Heart left ventricle (tissue), 16 donors: ENCODE results near the gene ACP4. TPM values are rescaled to one million over a fixed set of nuclear protein-coding genes. Genes with fewer than 3 reads are reported as not detected.
"Not testable (repeated sequence)": the region's sequence is repeated elsewhere in the genome, so short reads cannot be mapped to it uniquely, and the experiment has no call there.

Experiments used
- ATAC-seq, 4 donors: fragments of 200-7000 bp; cut with Tn5 transposase; one replicate each; pipeline ENCODE4 v1.9.1; 2020 to 2022; ENCODE audit warnings: moderate library complexity in 4 of 4, mild to moderate bottlenecking in 3 of 4, moderate number of reproducible peaks in 1 of 4
- DNase-seq, 5 donors: peaks; one replicate each; pipeline ENCODE4 v3.0.0-alpha.2; 2020
- H3K27ac ChIP-seq, 12 donors: fragments of 200-600 bp; sonication (generic) in 4 of 12; one replicate each; pipeline versions ENCODE4 v1.5.0 to v1.8.0; 2016 to 2022; ENCODE audit warnings: mild to moderate bottlenecking in 2 of 12
- H3K27me3 ChIP-seq, 9 donors: fragments of 200-600 bp; sonication (generic) in 2 of 9; one replicate each; pipeline versions ENCODE4 v1.5.1 to v1.8.0; 2016 to 2022; ENCODE audit warnings: mild to moderate bottlenecking in 3 of 9
- H3K36me3 ChIP-seq, 9 donors: fragments of 200-600 bp; sonication (generic) in 2 of 9; one replicate each; pipeline versions ENCODE4 v1.5.0 to v1.8.0; 2018 to 2022; ENCODE audit warnings: mild to moderate bottlenecking in 2 of 9
- H3K4me1 ChIP-seq, 12 donors: fragments of 200-600 bp; sonication (generic) in 4 of 12; one replicate each; pipeline versions ENCODE4 v1.5.0 to v1.8.0; 2016 to 2022; ENCODE audit warnings: mild to moderate bottlenecking in 3 of 12
- H3K4me3 ChIP-seq, 12 donors: fragments of 200-600 bp; sonication (generic) in 4 of 12; one replicate each; pipeline versions ENCODE4 v1.5.0 to v1.8.0; 2017 to 2022; ENCODE audit warnings: mild to moderate bottlenecking in 9 of 12, moderate library complexity in 4 of 12
- H3K9me3 ChIP-seq, 12 donors: fragments of 200-600 bp; sonication (generic) in 4 of 12; one replicate each; pipeline versions ENCODE4 v1.5.0 to v1.8.0; 2016 to 2022; ENCODE audit warnings: mild to moderate bottlenecking in 1 of 12
- POLR2A ChIP-seq, 2 donors: fragments of 450-650 bp; IDR thresholded peaks; one replicate each; pipeline ENCODE4 v1.6.1; 2017; ENCODE audit warnings: antibody characterized with exemption in 2 of 2, mild to moderate bottlenecking in 2 of 2, moderate library complexity in 2 of 2
- WGBS, 4 donors: extraction: QIAGEN DNeasy Blood & Tissue Kit in 2 of 4; methylation state at CpG; one replicate each; pipeline versions ENCODE4 v1.1.5 to v1.1.7; 2013 to 2018; 5-methylcytosine and 5-hydroxymethylcytosine counted together
- intact Hi-C, 10 donors: fragments of 100-400 bp; cut with DNase I; formaldehyde crosslinking; loops; one replicate each; pipeline versions ENCODE4 v1.11.1 to v1.14.2; 2022
- polyA plus RNA-seq, 2 donors: library from polyadenylated mRNA; stranded (reverse); fragments of 200-250 nt; gene quantifications; one replicate each; pipeline ENCODE4 v1.2.3, GENCODE V29; 2013
- total RNA-seq, 9 donors: library from RNA; depleted of rRNA in 2 of 9; stranded (reverse); fragments of >200 nt in 2 of 9; fragmentation: NEBNext Ultra II Directional in 3 of 9; extraction: Animal tissue kit (Norgen Biotek cat#: 25700) in 3 of 9; gene quantifications; one replicate each; pipeline versions ENCODE4 v1.1.0 to v1.2.4, GENCODE V29; 2016 to 2023
- TF ChIP-seq, protein P1 (sequence below), 12 donors: fragments of 200-600 bp; sonication (generic) in 4 of 12; IDR thresholded peaks; one replicate each; pipeline versions ENCODE4 v1.5.0 to v1.8.0; 2018 to 2022; ENCODE audit warnings: antibody characterized with exemption in 12 of 12, mild to moderate bottlenecking in 5 of 12
- donor health status: ischemic (EF 13 %, LVEDD 7.1; RV severe dilation, severe dysfunction).
- donor health status: healthy with polysubstance abuse.
- donor health status: DM: no; HTN: yes; CAD: no.
- donor health status: DM: no; HTN: no; CAD: no.
- donor health status: ischemic (EF 25% LVEDD 6.9; RV normal size, moderate dysfunction).
- donor health status: ischemic (EF 25% LVEDD 5.7; RV mildly dilated, moderate dysfunction).
- donor health status: healthy.
- donor health status: DM: yes; HTN: yes; CAD: no.
- donor health status: ischemic (EF 35%, LVEDD 5.7; RV mildly dilated, moderate dysfunction).
- donor health status: nonischemic (EF 11% LVEDD 7.7; RV severe dilation, severe dysfunction).
- donor health status: DM: yes; HTN: yes; CAD: no.
- donor health status: PGD.
- donor health status: ischemic (EF 29% LVEDD 5.4; RV normal size, mild dysfunction).
- donor health status: nonischemic (EF 23%, LVEDD 6.1; RV moderate dilation, normal function).

Gene ACP4
- total and polyA plus RNA-seq, 11 donors, result not detected

GRCh38 chr19:50768277-50768676 is 21.9 kb upstream of the ACP4 start:
- Histone ChIP-seq H3K27me3 (peaks cover 0 to 46% (median 0%) of the 10 kb centered on the region in 9 donors), H3K9me3 (peaks cover 0 to 5% (median 0%) of the 10 kb centered on the region in 12 donors), H3K4me1 (no peaks in the 10 kb centered on the region), H3K27ac (no peak overlapping the region), H3K4me3 (no peak overlapping the region), H3K36me3 (no peaks in the 10 kb centered on the region)
- 59 to 69% (median 66%) methylated on average over 5 of the region's 5 CpGs for WGBS, 4 donors
- DNase-seq (no peak), ATAC-seq (no peak)
- TF ChIP-seq, protein P1, sequence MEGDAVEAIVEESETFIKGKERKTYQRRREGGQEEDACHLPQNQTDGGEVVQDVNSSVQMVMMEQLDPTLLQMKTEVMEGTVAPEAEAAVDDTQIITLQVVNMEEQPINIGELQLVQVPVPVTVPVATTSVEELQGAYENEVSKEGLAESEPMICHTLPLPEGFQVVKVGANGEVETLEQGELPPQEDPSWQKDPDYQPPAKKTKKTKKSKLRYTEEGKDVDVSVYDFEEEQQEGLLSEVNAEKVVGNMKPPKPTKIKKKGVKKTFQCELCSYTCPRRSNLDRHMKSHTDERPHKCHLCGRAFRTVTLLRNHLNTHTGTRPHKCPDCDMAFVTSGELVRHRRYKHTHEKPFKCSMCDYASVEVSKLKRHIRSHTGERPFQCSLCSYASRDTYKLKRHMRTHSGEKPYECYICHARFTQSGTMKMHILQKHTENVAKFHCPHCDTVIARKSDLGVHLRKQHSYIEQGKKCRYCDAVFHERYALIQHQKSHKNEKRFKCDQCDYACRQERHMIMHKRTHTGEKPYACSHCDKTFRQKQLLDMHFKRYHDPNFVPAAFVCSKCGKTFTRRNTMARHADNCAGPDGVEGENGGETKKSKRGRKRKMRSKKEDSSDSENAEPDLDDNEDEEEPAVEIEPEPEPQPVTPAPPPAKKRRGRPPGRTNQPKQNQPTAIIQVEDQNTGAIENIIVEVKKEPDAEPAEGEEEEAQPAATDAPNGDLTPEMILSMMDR (IDR thresholded peaks at IDR 0.05), result no peak
- no peak for TF ChIP-seq POLR2A (IDR thresholded peaks at IDR 0.05)
- intact Hi-C loops, result no loop called here

DNA sequence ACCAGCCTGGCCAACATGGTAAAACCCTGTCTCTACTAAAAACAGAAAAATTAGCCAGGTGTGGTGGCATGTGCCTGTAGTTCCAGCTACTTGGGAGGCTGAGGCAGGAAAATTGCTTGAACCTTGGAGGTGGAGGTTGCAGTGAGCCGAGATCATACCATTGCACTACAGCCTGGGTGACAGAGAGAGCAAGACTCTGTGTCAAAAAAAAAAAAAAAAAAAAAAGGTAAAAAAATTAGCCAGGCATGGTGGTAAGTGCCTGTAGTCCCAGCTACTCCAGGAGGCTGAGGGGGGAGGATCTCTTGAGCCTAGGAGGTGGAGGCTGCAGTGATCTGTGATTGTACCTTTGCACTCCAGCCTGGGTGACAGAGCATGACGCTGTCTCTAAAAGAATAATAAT is 20.1 kb upstream of the ACP4 start, which contains the start of gene GPR32:
Gene GPR32, plus strand, starts transcription at position 301 of the 400 bp plus-strand sequence. CDS start 137 bp downstream, outside the sequence.
- WGBS, 4 donors, result 80 to 90% (median 84%) methylated on average over 2 of the region's 2 CpGs
- peaks cover 0 to 59% (median 0%) of the 10 kb centered on the region in 9 donors for H3K27me3 ChIP-seq
- DNase-seq, intact Hi-C loops, H3K4me3 ChIP-seq, ATAC-seq, H3K4me1 ChIP-seq, H3K36me3 ChIP-seq, H3K27ac ChIP-seq, H3K9me3 ChIP-seq: not testable (repeated sequence)

DNA sequence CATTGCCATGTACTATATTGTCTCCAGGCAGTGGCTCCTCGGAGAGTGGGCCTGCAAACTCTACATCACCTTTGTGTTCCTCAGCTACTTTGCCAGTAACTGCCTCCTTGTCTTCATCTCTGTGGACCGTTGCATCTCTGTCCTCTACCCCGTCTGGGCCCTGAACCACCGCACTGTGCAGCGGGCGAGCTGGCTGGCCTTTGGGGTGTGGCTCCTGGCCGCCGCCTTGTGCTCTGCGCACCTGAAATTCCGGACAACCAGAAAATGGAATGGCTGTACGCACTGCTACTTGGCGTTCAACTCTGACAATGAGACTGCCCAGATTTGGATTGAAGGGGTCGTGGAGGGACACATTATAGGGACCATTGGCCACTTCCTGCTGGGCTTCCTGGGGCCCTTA is 19.3 kb upstream of the ACP4 start:
- Histone ChIP-seq H3K27me3 (peaks cover 0 to 63% (median 0%) of the 10 kb centered on the region in 9 donors), H3K4me1 (no peaks in the 10 kb centered on the region), H3K36me3 (no peaks in the 10 kb centered on the region), H3K4me3 (no peak overlapping the region), H3K27ac (no peak overlapping the region), H3K9me3 (peaks cover 0 to 5% (median 0%) of the 10 kb centered on the region in 12 donors)
- intact Hi-C loops, result no loop called here
- DNase-seq, result no peak
- no peak for TF ChIP-seq POLR2A (IDR thresholded peaks at IDR 0.05)
- TF ChIP-seq, protein P1 (IDR thresholded peaks at IDR 0.05), result no peak
- ATAC-seq, result no peak
- WGBS, 4 donors, result 84 to 88% (median 86%) methylated on average over 13 of the region's 13 CpGs

GRCh38 chr19:50772476-50772875 is 17.7 kb upstream of the ACP4 start:
- peaks cover 0 to 13% (median 2%) of the 10 kb centered on the region in 12 donors for H3K9me3 ChIP-seq
- intact Hi-C loops, result no loop called here
- 38 to 53% (median 48%) methylated on average over 2 of the region's 2 CpGs for WGBS, 4 donors
- H3K4me1 ChIP-seq, result no peaks in the 10 kb centered on the region
- H3K27ac ChIP-seq, result no peak overlapping the region
- no peaks in the 10 kb centered on the region for H3K36me3 ChIP-seq
- DNase-seq (no peak), ATAC-seq (no peak)
- H3K27me3 ChIP-seq, result peaks cover 0 to 71% (median 15%) of the 10 kb centered on the region in 9 donors
- TF ChIP-seq, protein P1 (IDR thresholded peaks at IDR 0.05), result no peak
- TF ChIP-seq POLR2A (IDR thresholded peaks at IDR 0.05), result no peak
- no peak overlapping the region for H3K4me3 ChIP-seq

DNA sequence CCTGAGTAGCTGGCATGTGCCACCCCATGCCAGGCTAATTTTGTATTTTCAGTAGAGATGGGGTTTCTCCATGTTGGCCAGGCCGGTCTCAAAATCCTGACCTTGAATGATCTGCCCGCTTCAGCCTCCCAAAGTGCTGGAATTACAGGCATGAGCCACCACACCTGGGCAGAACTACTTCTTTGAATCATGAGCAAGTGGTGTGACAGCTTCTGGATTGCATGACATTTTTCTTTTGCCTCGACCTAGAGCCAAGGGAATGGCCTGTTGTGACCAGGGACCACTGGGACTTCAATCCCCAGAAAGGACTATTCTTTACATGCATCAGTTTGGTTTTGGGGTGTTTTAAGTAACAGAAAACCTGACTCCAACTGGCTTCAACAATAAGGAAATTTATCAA is 17.3 kb upstream of the ACP4 start:
- H3K4me1 ChIP-seq, H3K4me3 ChIP-seq, ATAC-seq, DNase-seq, H3K36me3 ChIP-seq, H3K27ac ChIP-seq, intact Hi-C loops: not testable (repeated sequence)
- peaks cover 3 to 71% (median 20%) of the 10 kb centered on the region in 9 donors for H3K27me3 ChIP-seq
- peaks cover 0 to 13% (median 2%) of the 10 kb centered on the region in 12 donors for H3K9me3 ChIP-seq
- WGBS, 4 donors, result 79 to 100% (median 83%) methylated on average over 3 of the region's 3 CpGs

GRCh38 chr19:50773454-50773853 is 16.8 kb upstream of the ACP4 start:
- DNase-seq, H3K36me3 ChIP-seq, H3K4me1 ChIP-seq, intact Hi-C loops, H3K27ac ChIP-seq, H3K4me3 ChIP-seq, ATAC-seq: not testable (repeated sequence)
- H3K27me3 ChIP-seq, result peaks cover 8 to 75% (median 25%) of the 10 kb centered on the region in 9 donors
- WGBS, 4 donors, result 45 to 57% (median 53%) methylated on average over 6 to 7 of the region's 7 CpGs
- H3K9me3 ChIP-seq, result peaks cover 0 to 13% (median 2%) of the 10 kb centered on the region in 12 donors
